Mammary epithelial cell (primary cell): ENCODE measurements around the gene WDR87.

Source experiments
- CTCF ChIP-seq, 2 donors: IDR thresholded peaks in 1 of 2; conservative IDR thresholded peaks in 1 of 2; 2 replicates each; pipeline ENCODE4 v1.5.1; 2011 to 2012; ENCODE audit warnings: inconsistent platforms in 2 of 2, low read length in 2 of 2, mild to moderate bottlenecking in 2 of 2, control low read depth in 1 of 2, low read depth in 1 of 2; ENCODE audit not compliant: insufficient read depth in 1 of 2; ENCODE audit errors: extremely low read depth in 1 of 2
- EZH2 ChIP-seq: IDR thresholded peaks from 2 replicates; pipeline ENCODE4 v1.6.1; 2012; ENCODE audit warnings: low read length, inconsistent platforms, borderline replicate concordance

GRCh38 chr19:37930416-37930815 is 24.0 kb upstream of the WDR87 start:
- TF ChIP-seq CTCF (conservative IDR thresholded peaks at IDR 0.05 in 1 of 2, IDR thresholded peaks at IDR 0.05 in 1 of 2; ENCODE audit: extremely low read depth in 1 of 2, insufficient read depth in 1 of 2, low read depth in 1 of 2, low read length in 2 of 2) (no peak), EZH2 (no peak)
